ENCODE results near the gene TRMT10A. TPM values are rescaled to one million over a fixed set of nuclear protein-coding genes. Genes with fewer than 3 reads are reported as not detected.

The TRMT10A gene
- total and polyA plus RNA-seq, 2 of the 13 experiments (the other 11 are each of a cell fraction or from before 2014, with no cell fraction given): 3.9 to 12.6 TPM

DNA sequence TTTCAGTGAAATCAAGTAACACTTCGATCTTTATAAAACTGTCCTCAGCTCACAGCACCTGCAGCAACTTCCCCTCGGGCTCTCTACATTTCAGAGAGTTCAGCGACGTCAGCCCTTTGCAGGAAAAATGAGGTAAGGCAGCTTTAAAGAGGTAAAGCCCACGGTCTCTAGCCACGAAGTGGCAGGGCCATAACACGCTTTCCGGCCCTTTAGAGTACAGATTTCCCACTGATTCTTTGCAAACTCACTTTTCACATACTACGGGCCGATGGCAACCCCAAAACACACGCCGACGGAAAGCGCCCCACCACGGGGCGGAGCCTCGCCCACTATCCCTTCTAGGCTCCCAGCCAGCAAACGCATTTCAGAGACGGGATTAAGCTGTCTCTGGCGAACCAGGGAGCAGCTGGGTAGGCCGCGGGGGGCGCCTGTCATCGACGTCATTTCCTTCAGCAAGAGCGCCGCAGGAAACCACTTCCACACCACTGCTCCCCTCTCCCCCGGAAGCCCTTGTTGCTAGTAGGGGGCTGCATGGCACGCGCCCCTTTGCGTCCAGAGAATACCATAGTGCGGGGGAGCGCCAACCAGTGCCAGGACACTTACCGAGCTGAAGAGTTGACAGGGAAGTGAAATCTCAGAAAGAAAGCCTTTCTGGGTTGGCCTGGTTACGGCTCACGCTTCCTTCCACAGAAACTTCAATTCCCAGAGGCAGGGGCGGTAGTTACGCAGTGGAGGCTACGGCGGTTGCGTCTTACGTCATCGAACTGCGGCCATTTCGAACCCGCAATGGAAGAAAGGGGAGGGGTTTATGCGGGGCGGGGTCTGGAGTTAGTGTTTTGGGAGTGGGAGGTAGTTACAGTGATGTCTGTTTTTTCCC is at the start of gene TRMT10A (continued):
- TF ChIP-seq, protein P1, sequence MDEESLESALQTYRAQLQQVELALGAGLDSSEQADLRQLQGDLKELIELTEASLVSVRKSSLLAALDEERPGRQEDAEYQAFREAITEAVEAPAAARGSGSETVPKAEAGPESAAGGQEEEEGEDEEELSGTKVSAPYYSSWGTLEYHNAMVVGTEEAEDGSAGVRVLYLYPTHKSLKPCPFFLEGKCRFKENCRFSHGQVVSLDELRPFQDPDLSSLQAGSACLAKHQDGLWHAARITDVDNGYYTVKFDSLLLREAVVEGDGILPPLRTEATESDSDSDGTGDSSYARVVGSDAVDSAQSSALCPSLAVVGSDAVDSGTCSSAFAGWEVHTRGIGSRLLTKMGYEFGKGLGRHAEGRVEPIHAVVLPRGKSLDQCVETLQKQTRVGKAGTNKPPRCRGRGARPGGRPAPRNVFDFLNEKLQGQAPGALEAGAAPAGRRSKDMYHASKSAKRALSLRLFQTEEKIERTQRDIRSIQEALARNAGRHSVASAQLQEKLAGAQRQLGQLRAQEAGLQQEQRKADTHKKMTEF (CRISPR knock-in tag; IDR thresholded peaks at IDR 0.05): peak; percentile 58; the same call in 1 of the 2 replicates
- no peak for TF ChIP-seq ZKSCAN5 (CRISPR knock-in tag; IDR thresholded peaks at IDR 0.05)
- TF ChIP-seq ZNF746 (CRISPR knock-in tag; IDR thresholded peaks at IDR 0.05): no peak
- TF ChIP-seq ZNF839 (CRISPR knock-in tag; IDR thresholded peaks at IDR 0.05; ENCODE audit: borderline replicate concordance): peak; percentile 98; the same call in 1 of the 2 replicates
- TF ChIP-seq ADNP (CRISPR knock-in tag; IDR thresholded peaks at IDR 0.05): no peak
- no peak for TF ChIP-seq PRMT3 (CRISPR knock-in tag; IDR thresholded peaks at IDR 0.05; ENCODE audit: borderline replicate concordance, low read depth)
- no peak for TF ChIP-seq ZNF337 (CRISPR knock-in tag; IDR thresholded peaks at IDR 0.05; ENCODE audit: borderline replicate concordance, low read depth)
- peak; percentile 84 for TF ChIP-seq YY1 (IDR thresholded peaks at IDR 0.05; ENCODE audit: insufficient read depth, insufficient replicate concordance, low read depth, low read length)
- TF ChIP-seq, protein P2, sequence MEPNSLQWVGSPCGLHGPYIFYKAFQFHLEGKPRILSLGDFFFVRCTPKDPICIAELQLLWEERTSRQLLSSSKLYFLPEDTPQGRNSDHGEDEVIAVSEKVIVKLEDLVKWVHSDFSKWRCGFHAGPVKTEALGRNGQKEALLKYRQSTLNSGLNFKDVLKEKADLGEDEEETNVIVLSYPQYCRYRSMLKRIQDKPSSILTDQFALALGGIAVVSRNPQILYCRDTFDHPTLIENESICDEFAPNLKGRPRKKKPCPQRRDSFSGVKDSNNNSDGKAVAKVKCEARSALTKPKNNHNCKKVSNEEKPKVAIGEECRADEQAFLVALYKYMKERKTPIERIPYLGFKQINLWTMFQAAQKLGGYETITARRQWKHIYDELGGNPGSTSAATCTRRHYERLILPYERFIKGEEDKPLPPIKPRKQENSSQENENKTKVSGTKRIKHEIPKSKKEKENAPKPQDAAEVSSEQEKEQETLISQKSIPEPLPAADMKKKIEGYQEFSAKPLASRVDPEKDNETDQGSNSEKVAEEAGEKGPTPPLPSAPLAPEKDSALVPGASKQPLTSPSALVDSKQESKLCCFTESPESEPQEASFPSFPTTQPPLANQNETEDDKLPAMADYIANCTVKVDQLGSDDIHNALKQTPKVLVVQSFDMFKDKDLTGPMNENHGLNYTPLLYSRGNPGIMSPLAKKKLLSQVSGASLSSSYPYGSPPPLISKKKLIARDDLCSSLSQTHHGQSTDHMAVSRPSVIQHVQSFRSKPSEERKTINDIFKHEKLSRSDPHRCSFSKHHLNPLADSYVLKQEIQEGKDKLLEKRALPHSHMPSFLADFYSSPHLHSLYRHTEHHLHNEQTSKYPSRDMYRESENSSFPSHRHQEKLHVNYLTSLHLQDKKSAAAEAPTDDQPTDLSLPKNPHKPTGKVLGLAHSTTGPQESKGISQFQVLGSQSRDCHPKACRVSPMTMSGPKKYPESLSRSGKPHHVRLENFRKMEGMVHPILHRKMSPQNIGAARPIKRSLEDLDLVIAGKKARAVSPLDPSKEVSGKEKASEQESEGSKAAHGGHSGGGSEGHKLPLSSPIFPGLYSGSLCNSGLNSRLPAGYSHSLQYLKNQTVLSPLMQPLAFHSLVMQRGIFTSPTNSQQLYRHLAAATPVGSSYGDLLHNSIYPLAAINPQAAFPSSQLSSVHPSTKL (CRISPR knock-in tag; IDR thresholded peaks at IDR 0.05): no peak
- TF ChIP-seq HMGA1 (CRISPR knock-in tag; conservative IDR thresholded peaks at IDR 0.05): no peak
- no peak for TF ChIP-seq AKAP8 (CRISPR knock-in tag; IDR thresholded peaks at IDR 0.05)
- no peak for TF ChIP-seq SKI (IDR thresholded peaks at IDR 0.05; ENCODE audit: partially characterized antibody)
- no peak for TF ChIP-seq ZNF589 (CRISPR knock-in tag; conservative IDR thresholded peaks at IDR 0.05)
- no peak for TF ChIP-seq RARG (CRISPR knock-in tag; IDR thresholded peaks at IDR 0.05; ENCODE audit: low read depth)
- no peak for TF ChIP-seq SMAD1 (CRISPR knock-in tag; IDR thresholded peaks at IDR 0.05; ENCODE audit: borderline replicate concordance, low read depth)
- TF ChIP-seq, protein P3, sequence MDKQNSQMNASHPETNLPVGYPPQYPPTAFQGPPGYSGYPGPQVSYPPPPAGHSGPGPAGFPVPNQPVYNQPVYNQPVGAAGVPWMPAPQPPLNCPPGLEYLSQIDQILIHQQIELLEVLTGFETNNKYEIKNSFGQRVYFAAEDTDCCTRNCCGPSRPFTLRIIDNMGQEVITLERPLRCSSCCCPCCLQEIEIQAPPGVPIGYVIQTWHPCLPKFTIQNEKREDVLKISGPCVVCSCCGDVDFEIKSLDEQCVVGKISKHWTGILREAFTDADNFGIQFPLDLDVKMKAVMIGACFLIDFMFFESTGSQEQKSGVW (CRISPR knock-in tag; IDR thresholded peaks at IDR 0.05; ENCODE audit: borderline replicate concordance): no peak
- TF ChIP-seq, protein P4, sequence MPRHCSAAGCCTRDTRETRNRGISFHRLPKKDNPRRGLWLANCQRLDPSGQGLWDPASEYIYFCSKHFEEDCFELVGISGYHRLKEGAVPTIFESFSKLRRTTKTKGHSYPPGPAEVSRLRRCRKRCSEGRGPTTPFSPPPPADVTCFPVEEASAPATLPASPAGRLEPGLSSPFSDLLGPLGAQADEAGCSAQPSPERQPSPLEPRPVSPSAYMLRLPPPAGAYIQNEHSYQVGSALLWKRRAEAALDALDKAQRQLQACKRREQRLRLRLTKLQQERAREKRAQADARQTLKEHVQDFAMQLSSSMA (CRISPR knock-in tag; IDR thresholded peaks at IDR 0.05): no peak
- TF ChIP-seq, protein P5, sequence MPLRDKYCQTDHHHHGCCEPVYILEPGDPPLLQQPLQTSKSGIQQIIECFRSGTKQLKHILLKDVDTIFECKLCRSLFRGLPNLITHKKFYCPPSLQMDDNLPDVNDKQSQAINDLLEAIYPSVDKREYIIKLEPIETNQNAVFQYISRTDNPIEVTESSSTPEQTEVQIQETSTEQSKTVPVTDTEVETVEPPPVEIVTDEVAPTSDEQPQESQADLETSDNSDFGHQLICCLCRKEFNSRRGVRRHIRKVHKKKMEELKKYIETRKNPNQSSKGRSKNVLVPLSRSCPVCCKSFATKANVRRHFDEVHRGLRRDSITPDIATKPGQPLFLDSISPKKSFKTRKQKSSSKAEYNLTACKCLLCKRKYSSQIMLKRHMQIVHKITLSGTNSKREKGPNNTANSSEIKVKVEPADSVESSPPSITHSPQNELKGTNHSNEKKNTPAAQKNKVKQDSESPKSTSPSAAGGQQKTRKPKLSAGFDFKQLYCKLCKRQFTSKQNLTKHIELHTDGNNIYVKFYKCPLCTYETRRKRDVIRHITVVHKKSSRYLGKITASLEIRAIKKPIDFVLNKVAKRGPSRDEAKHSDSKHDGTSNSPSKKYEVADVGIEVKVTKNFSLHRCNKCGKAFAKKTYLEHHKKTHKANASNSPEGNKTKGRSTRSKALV (CRISPR knock-in tag; IDR thresholded peaks at IDR 0.05): no peak
- TF ChIP-seq ZNF558 (CRISPR knock-in tag; IDR thresholded peaks at IDR 0.05; ENCODE audit: borderline replicate concordance): no peak
- TF ChIP-seq ZNF564 (CRISPR knock-in tag; IDR thresholded peaks at IDR 0.05): no peak; the same call in 1 of the 2 replicates

All from HepG2 (cell line).